GM19467 (cell line): ENCODE measurements around the gene HBD.

ENCODE experiments used
- ATAC-seq: cut with Tn5 transposase; IDR thresholded peaks from one replicate; pipeline ENCODE4 v1.9.1; 2021; ENCODE audit warnings: mild to moderate bottlenecking, moderate library complexity; ENCODE audit not compliant: unreplicated experiment

The HBD gene

DNA sequence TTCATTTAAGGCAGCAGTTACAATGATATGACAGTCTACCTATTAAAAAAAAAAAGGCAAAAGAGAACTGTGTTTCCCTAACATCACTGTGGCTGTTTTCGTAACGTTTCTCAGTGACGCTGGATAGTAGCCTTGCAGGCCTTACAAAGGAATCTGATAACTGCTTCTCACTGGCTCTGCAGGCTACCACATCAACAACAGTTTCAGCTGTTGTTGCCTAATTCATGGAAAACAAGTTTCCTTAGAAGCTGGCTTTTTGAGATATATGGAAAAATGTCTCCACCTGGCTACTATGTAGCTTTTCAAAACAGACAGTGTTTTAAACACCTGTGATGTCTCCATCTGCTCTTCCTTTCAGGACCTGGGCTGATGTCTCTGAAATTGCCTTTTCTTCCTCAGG lies 37.6 kb downstream of the HBD start:
- ATAC-seq = no peak

DNA sequence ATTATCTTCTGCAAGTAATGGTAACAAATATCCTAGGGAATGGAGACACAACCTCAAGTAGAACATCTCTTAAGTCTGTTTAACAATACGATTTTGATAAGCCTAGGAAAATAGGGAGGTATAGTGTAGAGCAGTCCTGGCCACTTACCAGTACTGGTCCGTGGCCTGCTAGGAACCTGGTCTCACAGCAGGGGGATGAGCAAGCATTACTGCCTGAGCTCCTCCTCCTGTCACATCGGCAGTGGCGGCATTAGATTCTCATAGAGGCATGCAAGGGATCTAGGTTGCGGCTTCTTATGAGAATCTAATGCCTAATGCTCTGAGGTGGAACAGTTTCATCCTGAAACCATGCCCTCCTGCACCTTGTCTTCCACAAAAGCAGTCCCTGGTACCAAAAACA lies 38.2 kb downstream of the HBD start:
- no peak for ATAC-seq

DNA sequence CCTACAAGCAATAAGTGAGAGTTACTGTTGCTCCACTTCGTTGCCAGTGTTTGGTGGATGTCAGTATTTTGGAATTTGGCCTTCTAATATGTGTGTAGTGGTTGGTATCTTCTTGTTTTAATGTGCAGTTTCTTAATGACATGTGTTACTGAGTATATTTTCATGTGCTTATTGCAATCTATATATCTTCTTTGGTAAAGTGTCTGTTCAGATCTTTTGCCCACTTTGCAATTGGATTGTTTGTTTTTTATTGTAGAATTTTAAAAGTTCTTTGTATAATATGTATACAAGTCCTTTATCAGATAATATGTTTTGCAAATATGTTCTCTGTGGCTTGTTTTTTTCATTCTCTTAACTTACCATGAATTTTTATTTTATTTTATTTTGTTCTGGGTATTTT lies 41.5 kb downstream of the HBD start:
- ATAC-seq = no peak

DNA sequence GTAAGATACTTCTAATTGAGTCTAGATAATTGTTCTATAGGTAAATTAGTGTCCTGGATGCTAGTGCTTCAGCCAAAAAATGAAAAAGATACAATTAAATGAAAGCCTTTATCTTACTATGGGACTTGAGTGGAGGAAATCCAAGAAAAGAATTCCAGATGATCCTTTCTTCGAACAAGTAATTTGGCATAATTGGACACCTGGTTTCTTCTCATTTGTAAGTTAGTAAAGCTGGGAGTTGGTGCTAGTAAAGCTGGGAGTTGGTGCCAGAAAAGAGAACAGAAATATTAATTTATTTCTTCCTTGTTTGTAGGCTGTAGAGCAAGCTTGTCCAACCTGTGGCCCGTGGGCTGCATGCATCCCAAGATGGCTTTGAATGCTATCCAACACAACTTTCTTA lies 46.1 kb downstream of the HBD start:
- ATAC-seq = no peak
